NCI-H82 treated with DMSO at 0.1 percent for 48 hours (cell line): ENCODE results near the gene PSMC5.
"Not testable (repeated sequence)": the region's sequence is repeated elsewhere in the genome, so short reads cannot be mapped to it uniquely, and the experiment has no call there.

Experiments
- DNase-seq: peaks from one replicate; lab custom pipeline; 2025; ENCODE audit not compliant: unreplicated experiment; lab: John Stamatoyannopoulos, UW

Gene PSMC5

DNA sequence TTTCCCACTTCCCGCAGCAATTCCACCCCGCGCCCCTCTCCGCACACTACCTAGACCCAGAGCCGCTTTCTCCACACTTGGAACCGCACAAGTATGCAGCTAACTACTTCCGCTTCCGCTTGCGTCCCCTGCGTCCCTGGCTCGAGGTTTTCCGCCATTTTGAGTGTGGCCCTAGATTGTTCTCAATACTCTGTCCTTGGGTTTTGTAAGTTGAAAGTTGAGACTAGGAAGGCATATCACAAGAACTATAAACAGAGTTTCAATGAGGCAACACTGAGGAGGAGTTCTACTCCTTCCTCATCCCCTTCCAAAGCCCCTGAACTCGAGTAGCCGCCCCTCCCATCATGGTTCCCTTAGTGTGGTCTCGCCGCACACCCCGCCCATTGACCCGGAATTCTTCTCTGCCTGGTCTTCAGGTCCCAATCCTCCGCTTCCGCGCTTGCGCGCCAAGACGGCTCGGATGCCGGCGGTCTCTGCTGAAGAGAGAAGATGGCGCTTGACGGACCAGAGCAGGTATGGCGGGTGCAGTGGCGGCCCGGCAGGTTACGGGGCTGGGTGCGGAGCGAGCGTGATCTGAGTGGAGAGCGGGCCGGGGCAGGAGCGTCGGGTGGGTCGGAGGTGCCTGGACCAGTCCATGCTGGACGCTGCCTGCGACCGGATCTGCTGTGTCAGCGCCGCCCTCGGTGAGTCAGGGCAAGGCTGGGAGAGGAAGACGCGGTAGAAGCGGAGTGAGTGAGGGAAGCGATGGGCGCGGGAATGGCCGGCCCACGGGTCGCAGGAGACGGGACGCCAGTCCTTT is at the start of gene PSMC5, which contains the start of gene FTSJ3:
TSS of gene PSMC5 (plus strand) at position 430 of the 799 bp plus-strand sequence. CDS start at position 490, 60 bp downstream.
TSS of gene FTSJ3 (minus strand) at position 662 of the 799 bp plus-strand sequence. CDS start 761 bp downstream, outside the sequence.
- peak; percentile 98 for DNase-seq

GRCh38 chr17:63780507-63780906 is 46.7 kb upstream of the PSMC5 start:
- no peak for DNase-seq

- DNase-seq, result no peak
Measured at GRCh38 chr17:63780928-63781327, 46.3 kb upstream of the PSMC5 start.

DNA sequence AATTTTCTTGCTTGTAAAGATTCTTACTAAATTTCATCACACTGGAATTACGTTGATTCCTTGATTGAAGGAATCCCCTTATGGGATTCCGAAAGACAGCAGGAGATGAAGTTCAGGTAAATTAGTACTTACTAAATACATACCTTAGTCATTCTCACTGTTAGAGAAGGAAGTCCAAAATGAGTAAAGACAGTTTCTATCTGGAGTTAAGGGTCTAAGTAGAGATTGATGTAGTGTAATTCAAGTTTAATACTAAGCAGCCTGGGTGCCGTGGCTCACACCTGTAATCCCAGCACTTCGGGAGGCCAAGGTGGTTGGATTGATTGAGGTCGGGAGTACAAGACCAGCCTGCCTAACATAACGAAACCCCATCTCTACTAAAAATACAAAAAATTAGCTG is 43.7 kb upstream of the PSMC5 start:
- no peak for DNase-seq

GRCh38 chr17:63785556-63785955 is 41.7 kb upstream of the PSMC5 start:
- DNase-seq, result no peak

- DNase-seq, result no peak
Measured at GRCh38 chr17:63786117-63786516, 41.1 kb upstream of the PSMC5 start.

GRCh38 chr17:63786971-63787711 is 40.1 kb upstream of the PSMC5 start:
- DNase-seq, result no peak

DNA sequence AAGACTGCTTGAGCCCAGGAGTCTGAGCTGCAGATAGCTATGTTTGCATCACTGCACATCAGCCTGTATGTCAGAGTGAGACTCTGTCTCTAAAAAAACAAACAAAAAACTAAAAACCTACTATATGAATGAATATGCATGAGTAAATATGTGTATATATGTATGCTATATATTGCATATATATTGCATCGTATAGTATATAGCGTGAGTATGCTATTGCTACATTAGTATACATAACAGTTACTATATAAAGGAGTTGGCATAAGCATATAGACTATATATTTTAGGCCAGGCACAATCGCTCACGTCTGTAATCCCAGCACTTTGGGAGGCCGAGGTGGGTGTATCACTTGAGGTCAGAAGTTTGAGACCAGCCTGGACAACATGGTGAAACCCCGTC is 37.2 kb upstream of the PSMC5 start:
- DNase-seq, result no peak

GRCh38 chr17:63792055-63792729 is 35.0 kb upstream of the PSMC5 start:
- DNase-seq, result no peak

- not testable (repeated sequence) for DNase-seq
Measured at GRCh38 chr17:63796375-63796774, 30.9 kb upstream of the PSMC5 start.

DNA sequence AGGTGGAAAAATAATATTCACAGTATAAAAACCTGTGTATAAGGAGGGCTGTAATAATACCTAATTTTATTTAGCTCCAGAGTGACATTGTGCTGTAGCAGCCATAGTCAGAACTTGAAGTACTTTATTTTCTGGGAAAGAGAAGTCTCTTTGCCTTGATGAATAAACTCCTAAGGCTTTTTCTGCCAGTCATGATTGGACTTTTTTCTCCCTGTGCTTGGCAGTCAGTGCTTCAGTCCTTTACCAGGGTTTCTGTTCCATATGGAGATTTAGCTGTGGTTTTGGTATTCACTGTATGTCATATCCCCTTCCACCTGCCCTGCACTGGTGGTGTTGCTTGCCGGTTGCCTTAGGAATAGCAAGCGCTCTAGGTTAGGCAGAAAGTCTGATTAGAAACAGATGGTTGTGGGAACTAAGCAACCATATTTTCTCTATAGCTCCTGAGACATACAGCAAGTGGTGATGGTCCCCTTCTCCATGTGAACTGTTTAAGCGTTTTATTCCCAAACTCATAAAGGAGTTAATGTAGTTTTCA is 28.6 kb upstream of the PSMC5 start:
- no peak for DNase-seq

DNA sequence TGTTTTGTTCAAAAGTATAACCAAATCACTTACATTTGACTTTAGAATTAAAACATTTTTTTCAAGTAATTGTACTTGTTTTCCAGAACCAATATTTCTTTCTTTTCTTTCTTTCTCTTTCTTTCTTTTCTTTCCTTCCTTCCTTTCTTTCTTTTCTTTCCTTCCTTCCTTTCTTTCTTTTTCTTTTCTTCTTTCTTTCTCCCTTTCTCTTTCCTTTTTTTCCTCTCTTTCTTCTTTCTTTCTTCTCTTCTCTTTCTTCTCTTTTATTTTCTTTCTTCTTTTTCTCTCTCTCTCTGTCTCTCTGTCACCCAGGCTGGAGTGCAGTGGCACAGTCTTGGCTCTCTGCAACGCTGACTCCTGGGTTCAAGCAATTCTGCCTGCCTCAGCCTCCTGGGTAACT is 26.4 kb upstream of the PSMC5 start:
- DNase-seq, result no peak

DNA sequence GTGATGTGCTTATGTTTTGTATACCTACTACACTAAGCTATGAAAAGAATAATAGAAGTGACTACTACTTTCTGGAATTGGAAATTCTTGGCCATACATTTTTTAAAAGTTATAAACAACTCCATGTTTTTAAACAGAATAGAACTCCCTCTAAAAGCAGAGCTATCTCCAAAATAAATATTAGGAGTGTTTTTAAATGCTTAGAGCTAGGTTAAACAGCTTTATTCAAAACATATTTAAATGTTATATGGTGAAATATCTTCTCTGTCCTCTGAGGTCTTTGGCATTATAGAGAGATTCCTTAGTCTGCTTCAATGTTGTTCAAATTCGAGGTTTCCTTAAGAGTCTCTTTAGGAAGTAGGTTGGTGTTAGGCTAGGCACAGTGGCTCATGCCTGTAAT is 22.9 kb upstream of the PSMC5 start:
- no peak for DNase-seq

- DNase-seq, result no peak
Measured at GRCh38 chr17:63805591-63805990, 21.6 kb upstream of the PSMC5 start.

GRCh38 chr17:63809970-63810369 is 17.3 kb upstream of the PSMC5 start:
- no peak for DNase-seq

GRCh38 chr17:63816123-63816522 is 11.1 kb upstream of the PSMC5 start:
- DNase-seq, result no peak

- DNase-seq, result no peak
Measured at GRCh38 chr17:63816669-63817068, 10.6 kb upstream of the PSMC5 start.

DNA sequence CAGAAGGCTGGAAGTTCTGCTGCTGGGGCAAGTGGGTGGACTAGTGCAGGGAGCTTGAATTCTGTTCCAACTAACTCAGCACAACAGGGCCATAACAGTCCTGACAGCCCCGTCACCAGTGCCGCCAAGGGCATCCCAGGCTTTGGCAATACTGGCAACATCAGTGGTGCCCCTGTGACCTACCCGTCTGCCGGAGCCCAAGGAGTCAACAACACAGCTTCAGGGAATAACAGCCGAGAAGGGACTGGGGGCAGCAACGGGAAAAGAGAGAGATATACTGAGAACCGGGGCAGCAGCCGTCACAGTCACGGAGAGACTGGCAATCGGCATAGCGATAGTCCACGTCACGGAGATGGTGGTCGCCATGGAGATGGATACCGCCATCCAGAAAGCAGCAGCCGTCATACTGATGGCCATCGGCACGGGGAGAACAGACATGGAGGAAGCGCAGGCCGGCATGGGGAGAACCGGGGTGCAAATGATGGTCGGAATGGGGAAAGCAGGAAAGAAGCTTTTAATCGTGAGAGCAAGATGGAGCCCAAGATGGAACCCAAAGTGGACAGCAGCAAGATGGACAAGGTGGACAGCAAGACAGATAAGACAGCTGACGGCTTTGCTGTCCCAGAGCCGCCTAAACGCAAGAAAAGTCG is 9.4 kb upstream of the PSMC5 start:
- DNase-seq, result no peak

DNA sequence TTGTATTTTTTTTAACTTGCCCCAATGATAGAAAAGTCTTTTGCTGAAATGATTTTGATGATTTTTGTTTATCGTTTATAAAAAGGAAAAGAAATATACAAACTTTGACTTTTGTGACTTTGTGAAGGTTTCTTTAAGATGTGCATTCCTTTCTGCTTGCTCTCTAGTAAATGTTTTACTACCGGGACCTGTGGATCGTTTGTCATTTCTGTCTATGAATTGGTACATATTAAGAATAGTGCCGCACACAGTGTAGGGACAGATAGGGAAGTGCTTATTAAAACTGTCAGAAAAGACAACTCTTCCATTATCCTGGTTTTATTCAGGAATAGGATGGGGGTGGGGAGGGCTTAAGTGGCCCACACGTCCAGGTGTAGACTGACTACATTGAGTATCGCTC is 8.1 kb upstream of the PSMC5 start:
- no peak for DNase-seq

DNA sequence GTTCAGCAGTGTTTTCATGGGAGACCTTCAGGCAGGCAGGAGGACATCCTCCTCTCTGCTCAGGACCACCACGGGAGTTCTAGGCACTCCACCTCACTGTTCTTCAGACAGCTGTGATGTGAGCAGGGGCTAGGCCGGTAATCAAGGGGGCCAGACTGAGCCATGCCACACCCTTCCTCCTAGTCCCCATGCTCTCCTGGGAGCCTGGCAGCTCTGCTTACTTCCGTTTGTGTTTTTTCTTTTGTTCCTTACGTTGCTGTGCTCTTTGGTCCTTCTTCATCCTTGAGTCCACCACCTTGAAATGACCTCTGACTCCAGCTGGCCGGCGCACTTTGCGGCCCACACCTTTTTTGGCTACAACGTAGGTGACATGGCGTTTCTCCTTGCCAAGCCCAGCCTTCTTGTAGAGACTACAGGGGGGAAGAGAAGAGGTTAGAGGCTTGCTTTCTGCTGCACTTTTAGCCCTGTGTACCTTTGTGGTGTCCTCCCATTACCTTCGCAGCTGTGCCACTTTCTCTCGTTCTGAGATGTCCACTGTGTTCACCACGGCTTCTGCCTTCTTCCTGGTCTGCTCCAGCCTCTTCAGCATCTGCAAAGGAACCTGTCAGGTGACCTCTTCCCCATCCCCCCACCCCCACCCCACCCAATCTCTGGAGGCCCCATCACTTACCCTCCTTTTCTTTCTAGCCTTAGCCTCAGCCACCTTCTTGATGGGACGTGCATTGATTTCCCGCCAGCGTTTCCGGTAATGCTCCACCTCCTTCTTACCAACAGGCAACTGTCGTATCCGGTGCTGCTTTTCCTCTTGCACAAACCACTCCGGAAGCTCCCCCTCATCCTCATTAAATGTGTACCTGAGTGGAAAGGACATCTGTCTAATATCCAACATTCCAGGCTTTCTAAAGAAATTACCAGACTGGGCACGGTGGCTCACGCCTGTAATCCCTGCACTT is 7.4 kb upstream of the PSMC5 start:
- DNase-seq, result no peak
